Fibroblast of lung (primary cell): ENCODE results near the gene EPHA8. TPM values are rescaled to one million over a fixed set of nuclear protein-coding genes. Genes with fewer than 3 reads are reported as not detected.
A peak's percentile ranks its signal among the peaks of the same experiment; 100 is the strongest.

Experiments
- DNase-seq, 2 donors: peaks; one replicate each; pipeline versions ENCODE4 v3.0.0 to v3.0.0-alpha.2; 2010; ENCODE audit warnings: low read depth in 2 of 2
- H2AFZ ChIP-seq: 2 replicates; pipeline ENCODE4 v1.5.1; 2012; ENCODE audit warnings: low read length, control low read depth, inconsistent platforms
- H3K27ac ChIP-seq: 2 replicates; pipeline ENCODE4 v1.5.1; 2011; ENCODE audit warnings: low read length, control low read depth; ENCODE audit not compliant: insufficient read depth
- H3K27me3 ChIP-seq: 2 replicates; pipeline ENCODE4 v1.5.1; 2011; ENCODE audit warnings: mild to moderate bottlenecking, low read length; ENCODE audit not compliant: control insufficient read depth, insufficient read depth
- H3K36me3 ChIP-seq: 2 replicates; pipeline ENCODE4 v1.5.1; 2011; ENCODE audit warnings: low read length; ENCODE audit not compliant: control insufficient read depth, insufficient read depth
- H3K4me1 ChIP-seq: 2 replicates; pipeline ENCODE4 v1.5.1; 2011; ENCODE audit warnings: low read length; ENCODE audit not compliant: control insufficient read depth, insufficient read depth; ENCODE audit errors: extremely low read depth
- H3K4me2 ChIP-seq: 2 replicates; pipeline ENCODE4 v1.5.1; 2011; ENCODE audit warnings: low read length, control low read depth; ENCODE audit not compliant: insufficient read depth; ENCODE audit errors: extremely low read depth
- H3K4me3 ChIP-seq, 4 experiments: fragments of 200-600 bp in 1 of 4; sonication (generic) in 1 of 4; replicated peaks in 1 of 4; 2 replicates each; pipeline ENCODE4 v1.5.1; 2011 to 2016; ENCODE audit warnings: low read length in 4 of 4, low read depth in 3 of 4, mild to moderate bottlenecking in 3 of 4, control low read depth in 2 of 4, inconsistent platforms in 1 of 4, mixed read lengths in 1 of 4; ENCODE audit not compliant: insufficient read depth in 1 of 4; ENCODE audit errors: control extremely low read depth in 1 of 4
- H3K79me2 ChIP-seq: 2 replicates; pipeline ENCODE4 v1.5.1; 2012; ENCODE audit warnings: mild to moderate bottlenecking, low read length, inconsistent platforms; ENCODE audit not compliant: control insufficient read depth, insufficient read depth
- H3K9ac ChIP-seq: 2 replicates; pipeline ENCODE4 v1.5.1; 2011; ENCODE audit warnings: mild to moderate bottlenecking, low read length, control low read depth; ENCODE audit not compliant: insufficient read depth
- H3K9me3 ChIP-seq: 2 replicates; pipeline ENCODE4 v1.5.1; 2012; ENCODE audit warnings: low read depth, low read length; ENCODE audit not compliant: control insufficient read depth, insufficient read depth
- H4K20me1 ChIP-seq: 2 replicates; pipeline ENCODE4 v1.5.1; 2011; ENCODE audit warnings: low read length; ENCODE audit not compliant: control insufficient read depth, insufficient read depth; ENCODE audit errors: extremely low read depth
- EZH2 ChIP-seq: IDR thresholded peaks from 2 replicates; pipeline ENCODE4 v1.5.1; 2012; ENCODE audit warnings: low read length, control low read depth, mild to moderate bottlenecking; ENCODE audit errors: missing control alignments
- polyA plus RNA-seq, 2 donors: library from polyadenylated mRNA; depleted of rRNA in 1 of 2; stranded (reverse) in 1 of 2; unstranded in 1 of 2; fragments of >200 nt; gene quantifications; 2 replicates each; pipeline ENCODE4 v1.2.1, GENCODE V29; 2011 to 2012; ENCODE audit warnings: missing spikeins in 1 of 2
- total RNA-seq: library from RNA; depleted of rRNA; stranded (reverse); fragments of >200 nt; gene quantifications from 2 replicates; pipeline ENCODE4 v1.2.1, GENCODE V29; 2014
- TF ChIP-seq, protein P1 (sequence below), 2 donors: IDR thresholded peaks in 1 of 2; conservative IDR thresholded peaks in 1 of 2; 1 replicate in 1 of 2; 2 replicates in 1 of 2; pipeline ENCODE4 v1.5.1; 2011 to 2012; ENCODE audit warnings: low read length in 2 of 2, control low read depth in 1 of 2, inconsistent platforms in 1 of 2, low read depth in 1 of 2, mild to moderate bottlenecking in 1 of 2

EPHA8 gene
- total and polyA plus RNA-seq, 2 donors (not counting 1 experiment from before 2014, with no cell fraction given): not detected

DNA sequence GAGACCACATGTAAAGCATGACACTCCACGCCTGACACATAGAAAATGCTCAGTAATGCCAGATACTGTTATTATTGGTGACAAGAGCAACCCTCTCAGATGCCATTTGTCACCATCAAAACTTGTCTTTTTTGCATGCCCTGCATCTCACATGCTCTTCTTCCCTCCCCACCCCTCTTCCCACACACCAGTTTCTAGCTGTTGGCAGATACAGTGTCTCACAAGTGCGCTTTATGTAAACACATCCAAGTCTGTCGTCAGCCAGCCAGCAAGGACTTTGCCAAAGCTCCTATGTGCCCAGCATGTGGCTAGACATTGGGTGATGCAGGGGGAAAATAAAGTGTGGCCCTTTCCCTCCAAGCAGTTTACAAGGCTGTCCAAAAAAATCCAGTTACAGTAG, 44.9 kb upstream of the EPHA8 start:
- TF ChIP-seq EZH2: no peak
- TF ChIP-seq, protein P1, sequence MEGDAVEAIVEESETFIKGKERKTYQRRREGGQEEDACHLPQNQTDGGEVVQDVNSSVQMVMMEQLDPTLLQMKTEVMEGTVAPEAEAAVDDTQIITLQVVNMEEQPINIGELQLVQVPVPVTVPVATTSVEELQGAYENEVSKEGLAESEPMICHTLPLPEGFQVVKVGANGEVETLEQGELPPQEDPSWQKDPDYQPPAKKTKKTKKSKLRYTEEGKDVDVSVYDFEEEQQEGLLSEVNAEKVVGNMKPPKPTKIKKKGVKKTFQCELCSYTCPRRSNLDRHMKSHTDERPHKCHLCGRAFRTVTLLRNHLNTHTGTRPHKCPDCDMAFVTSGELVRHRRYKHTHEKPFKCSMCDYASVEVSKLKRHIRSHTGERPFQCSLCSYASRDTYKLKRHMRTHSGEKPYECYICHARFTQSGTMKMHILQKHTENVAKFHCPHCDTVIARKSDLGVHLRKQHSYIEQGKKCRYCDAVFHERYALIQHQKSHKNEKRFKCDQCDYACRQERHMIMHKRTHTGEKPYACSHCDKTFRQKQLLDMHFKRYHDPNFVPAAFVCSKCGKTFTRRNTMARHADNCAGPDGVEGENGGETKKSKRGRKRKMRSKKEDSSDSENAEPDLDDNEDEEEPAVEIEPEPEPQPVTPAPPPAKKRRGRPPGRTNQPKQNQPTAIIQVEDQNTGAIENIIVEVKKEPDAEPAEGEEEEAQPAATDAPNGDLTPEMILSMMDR (conservative IDR thresholded peaks at IDR 0.05 in 1 of 2, IDR thresholded peaks at IDR 0.05 in 1 of 2; ENCODE audit: low read depth in 1 of 2, low read length in 2 of 2): no peak
- Histone ChIP-seq H3K27me3 (no peaks in the 10 kb centered on the region), H3K79me2 (no peaks in the 10 kb centered on the region), H3K27ac (no peak overlapping the region), H3K9ac (no peak overlapping the region), H3K4me1 (no peaks in the 10 kb centered on the region), H4K20me1 (no peaks in the 10 kb centered on the region), H3K9me3 (no peaks in the 10 kb centered on the region), H2AFZ (no peak overlapping the region), H3K4me2 (no peak overlapping the region), H3K4me3 (no peak overlapping the region), H3K36me3 (peaks cover 8% of the 10 kb centered on the region)
- peak in 1 of 2 donors; percentile 37 for DNase-seq

DNA sequence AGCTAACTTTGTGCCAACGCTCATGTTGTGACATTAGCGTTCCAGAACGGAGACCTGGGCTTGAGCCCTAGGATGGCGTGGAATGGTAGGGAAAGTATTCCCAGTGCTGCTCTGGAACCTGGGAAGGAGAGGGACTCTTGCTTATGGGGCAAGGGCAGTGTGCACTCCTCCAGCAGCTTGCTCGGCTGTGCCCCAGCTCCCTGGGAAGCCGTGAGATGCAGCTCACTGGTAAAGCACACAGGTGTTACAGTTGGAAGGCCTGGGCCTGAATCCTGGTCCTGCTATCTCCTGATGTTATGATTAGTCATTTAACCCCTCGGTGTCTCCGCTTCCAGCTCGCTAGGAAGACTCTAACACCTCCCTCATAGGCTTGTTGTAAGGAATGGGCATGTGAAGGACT, 42.4 kb upstream of the EPHA8 start:
- no peak overlapping the region for H3K9ac ChIP-seq
- H2AFZ ChIP-seq: no peak overlapping the region
- H3K9me3 ChIP-seq: no peaks in the 10 kb centered on the region
- no peaks in the 10 kb centered on the region for H3K27me3 ChIP-seq
- H3K4me2 ChIP-seq: no peak overlapping the region
- no peaks in the 10 kb centered on the region for H3K4me1 ChIP-seq
- H3K36me3 ChIP-seq: peaks cover 7% of the 10 kb centered on the region
- no peaks in the 10 kb centered on the region for H3K79me2 ChIP-seq
- H3K4me3 ChIP-seq: no peak overlapping the region
- no peak overlapping the region for H3K27ac ChIP-seq
- no peak for DNase-seq
- no peaks in the 10 kb centered on the region for H4K20me1 ChIP-seq
- no peak for TF ChIP-seq EZH2
- TF ChIP-seq, protein P1 (conservative IDR thresholded peaks at IDR 0.05 in 1 of 2, IDR thresholded peaks at IDR 0.05 in 1 of 2; ENCODE audit: low read depth in 1 of 2, low read length in 2 of 2): no peak

DNA sequence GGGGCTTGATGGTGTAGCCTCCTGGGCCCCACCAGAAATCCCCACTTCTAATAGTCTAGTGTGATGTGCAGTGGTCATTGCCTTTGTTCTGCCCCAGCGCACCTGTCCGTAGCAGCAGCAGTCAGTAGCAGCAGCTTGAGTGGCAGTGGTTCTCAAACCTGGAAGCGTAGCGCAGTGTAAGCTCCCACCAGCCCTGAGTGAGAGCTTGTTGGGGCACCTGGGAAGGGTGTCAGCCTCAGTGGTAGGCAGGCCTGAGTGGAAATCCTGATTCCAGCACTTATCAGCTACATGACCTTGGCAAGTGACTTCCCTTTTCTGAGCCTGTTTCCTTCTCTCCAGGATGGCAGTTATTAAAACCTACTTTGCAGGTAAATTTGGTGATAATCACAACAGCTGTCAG, 41.6 kb upstream of the EPHA8 start:
- DNase-seq: no peak
- Histone ChIP-seq H3K27me3 (no peaks in the 10 kb centered on the region), H4K20me1 (no peaks in the 10 kb centered on the region), H2AFZ (no peak overlapping the region), H3K36me3 (peaks cover 9% of the 10 kb centered on the region), H3K4me2 (no peak overlapping the region), H3K4me1 (no peaks in the 10 kb centered on the region), H3K9me3 (no peaks in the 10 kb centered on the region), H3K9ac (no peak overlapping the region), H3K79me2 (no peaks in the 10 kb centered on the region), H3K4me3 (no peak overlapping the region), H3K27ac (no peak overlapping the region)
- TF ChIP-seq, protein P1 (conservative IDR thresholded peaks at IDR 0.05 in 1 of 2, IDR thresholded peaks at IDR 0.05 in 1 of 2; ENCODE audit: low read depth in 1 of 2, low read length in 2 of 2): no peak
- no peak for TF ChIP-seq EZH2
